ENCODE data around the gene VASP.

The VASP gene

DNA sequence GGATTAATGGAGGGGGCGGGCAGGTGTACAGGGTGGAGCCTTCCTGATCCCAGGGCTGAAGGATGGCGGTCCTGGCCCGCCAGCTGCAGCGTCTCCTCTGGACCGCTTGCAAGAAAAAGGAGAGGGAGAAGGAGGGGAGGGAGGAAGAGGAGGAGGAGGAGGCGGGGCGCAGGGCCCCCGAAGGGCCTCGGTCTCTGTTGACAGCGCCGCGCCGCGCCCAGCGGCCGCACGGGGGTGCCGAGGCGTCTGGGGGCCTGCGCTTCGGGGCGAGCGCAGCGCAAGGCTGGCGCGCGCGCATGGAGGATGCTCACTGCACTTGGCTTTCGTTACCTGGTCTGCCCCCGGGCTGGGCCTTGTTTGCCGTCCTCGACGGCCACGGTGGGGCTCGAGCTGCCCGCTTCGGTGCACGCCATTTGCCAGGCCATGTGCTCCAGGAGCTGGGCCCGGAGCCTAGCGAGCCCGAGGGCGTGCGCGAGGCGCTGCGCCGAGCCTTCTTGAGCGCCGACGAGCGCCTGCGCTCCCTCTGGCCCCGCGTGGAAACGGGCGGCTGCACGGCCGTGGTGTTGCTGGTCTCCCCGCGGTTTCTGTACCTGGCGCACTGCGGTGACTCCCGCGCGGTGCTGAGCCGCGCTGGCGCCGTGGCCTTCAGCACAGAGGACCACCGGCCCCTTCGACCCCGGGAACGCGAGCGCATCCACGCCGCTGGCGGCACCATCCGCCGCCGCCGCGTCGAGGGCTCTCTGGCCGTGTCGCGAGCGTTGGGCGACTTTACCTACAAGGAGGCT is 8.7 kb upstream of the VASP start, which contains the start of gene PPM1N:
Gene PPM1N, plus strand, starts transcription at position 33 of the 785 bp plus-strand sequence. Its CDS starts 30 bp downstream, at position 63.
- H3K27ac ChIP-seq = peak within 1 kb of the TSS in 1 of 2 donors; percentile 46
- DNase-seq (ENCODE audit: low spot score) = no peak
- TF ChIP-seq, protein P1, sequence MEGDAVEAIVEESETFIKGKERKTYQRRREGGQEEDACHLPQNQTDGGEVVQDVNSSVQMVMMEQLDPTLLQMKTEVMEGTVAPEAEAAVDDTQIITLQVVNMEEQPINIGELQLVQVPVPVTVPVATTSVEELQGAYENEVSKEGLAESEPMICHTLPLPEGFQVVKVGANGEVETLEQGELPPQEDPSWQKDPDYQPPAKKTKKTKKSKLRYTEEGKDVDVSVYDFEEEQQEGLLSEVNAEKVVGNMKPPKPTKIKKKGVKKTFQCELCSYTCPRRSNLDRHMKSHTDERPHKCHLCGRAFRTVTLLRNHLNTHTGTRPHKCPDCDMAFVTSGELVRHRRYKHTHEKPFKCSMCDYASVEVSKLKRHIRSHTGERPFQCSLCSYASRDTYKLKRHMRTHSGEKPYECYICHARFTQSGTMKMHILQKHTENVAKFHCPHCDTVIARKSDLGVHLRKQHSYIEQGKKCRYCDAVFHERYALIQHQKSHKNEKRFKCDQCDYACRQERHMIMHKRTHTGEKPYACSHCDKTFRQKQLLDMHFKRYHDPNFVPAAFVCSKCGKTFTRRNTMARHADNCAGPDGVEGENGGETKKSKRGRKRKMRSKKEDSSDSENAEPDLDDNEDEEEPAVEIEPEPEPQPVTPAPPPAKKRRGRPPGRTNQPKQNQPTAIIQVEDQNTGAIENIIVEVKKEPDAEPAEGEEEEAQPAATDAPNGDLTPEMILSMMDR (IDR thresholded peaks at IDR 0.05) = no peak
- H3K4me3 ChIP-seq = peak within 1 kb of the TSS; percentile 79

DNA sequence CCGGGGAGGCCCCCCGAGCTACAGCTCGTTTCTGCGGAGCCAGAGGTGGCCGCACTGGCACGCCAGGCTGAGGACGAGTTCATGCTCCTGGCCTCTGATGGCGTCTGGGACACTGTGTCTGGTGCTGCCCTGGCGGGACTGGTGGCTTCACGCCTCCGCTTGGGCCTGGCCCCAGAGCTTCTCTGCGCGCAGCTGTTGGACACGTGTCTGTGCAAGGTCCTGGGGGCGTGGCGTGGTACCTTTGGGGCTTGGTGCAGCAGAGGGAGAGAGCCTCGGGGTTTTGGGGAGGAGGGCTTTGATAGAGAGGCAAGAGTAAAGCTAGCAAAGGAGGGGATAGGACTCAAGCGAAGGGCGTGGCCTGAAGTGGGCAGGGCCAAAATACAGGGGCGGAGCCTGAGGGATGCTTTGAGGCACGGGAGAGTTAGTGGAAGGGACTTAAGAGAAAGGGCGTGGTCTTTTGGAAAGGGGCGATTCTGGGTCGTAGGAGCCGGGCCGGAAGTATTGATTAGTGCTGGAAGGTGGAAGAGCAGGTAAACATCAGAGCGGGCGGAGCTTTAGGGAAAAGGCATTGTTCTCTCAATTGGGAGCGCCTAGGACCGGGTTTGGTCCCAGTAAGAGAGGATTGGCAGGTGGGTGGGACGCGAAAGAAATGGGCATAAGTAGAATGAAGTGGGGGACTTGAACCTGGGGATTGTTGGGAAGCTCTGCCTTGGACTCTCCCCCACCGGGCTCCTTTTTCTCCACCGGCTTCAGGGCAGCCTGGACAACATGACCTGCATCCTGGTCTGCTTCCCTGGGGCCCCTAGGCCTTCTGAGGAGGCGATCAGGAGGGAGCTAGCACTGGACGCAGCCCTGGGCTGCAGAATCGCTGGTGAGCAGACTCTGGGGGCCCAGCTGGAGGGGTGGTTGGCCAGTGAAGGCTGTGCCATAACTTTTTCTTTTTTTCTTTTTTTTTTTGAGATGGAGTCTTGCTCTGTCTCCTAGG is 7.8 kb upstream of the VASP start:
- DNase-seq (ENCODE audit: low spot score) = no peak
- Histone ChIP-seq H3K27ac (no peak overlapping the region), H3K4me3 (peak overlapping the region; percentile 44)
- TF ChIP-seq, protein P1 (IDR thresholded peaks at IDR 0.05) = no peak

DNA sequence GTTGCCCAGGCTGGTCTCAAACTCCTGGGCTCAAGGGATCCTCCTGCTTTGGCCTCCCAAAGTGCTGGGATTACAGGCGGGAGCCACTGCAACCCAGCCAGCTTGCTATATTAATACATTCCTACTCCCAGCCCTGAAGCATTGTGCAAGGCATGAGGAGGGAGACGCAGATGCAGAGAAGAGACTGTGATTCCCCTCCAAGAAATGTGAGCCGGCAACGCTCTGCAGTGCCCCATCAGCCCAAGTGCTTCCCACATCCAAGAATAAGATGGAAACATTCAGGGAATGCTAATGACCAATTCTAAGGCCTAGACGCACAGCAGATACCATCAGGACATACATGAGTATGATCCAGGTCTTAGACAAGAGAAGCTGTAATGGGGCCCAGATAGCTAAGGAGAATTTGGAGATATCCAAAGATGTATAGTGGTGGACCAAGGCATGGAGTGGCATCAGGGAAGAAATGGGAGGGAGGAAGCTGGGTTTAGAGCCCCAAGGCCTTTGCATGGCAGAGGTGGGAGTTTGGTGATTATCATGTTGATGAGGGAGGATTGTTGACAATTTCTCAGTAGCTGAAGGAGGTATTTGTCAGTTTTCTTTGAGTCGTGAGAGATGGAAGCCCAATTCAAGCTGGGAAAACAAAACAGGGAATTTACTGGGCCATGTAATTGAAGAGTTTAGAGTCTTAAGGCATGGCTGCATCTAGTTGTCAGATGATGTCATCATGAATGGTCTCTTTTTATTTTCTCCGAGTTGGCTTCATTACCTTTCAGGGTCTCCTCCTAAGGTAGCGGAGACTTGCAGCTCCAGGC is 6.2 kb upstream of the VASP start:
- TF ChIP-seq, protein P1 (IDR thresholded peaks at IDR 0.05) = no peak
- peak overlapping the region in 1 of 2 donors; percentile 54 for H3K27ac ChIP-seq
- H3K4me3 ChIP-seq = no peak overlapping the region
- no peak for DNase-seq (ENCODE audit: low spot score)

DNA sequence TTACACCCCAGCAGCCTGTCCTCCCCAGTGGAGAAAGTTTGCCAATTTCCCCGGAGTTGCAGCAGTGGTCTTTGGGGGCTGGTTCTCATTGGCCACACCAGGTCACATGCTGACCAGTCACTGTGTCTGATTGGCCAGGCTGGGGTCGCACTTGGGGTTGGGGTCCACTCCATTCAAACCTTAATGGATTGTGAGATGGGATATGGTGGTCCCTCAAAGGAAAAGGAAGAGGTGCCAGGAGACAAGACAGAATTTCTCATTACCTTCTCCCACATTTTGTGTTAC is 5.6 kb upstream of the VASP start:
- TF ChIP-seq, protein P1 (IDR thresholded peaks at IDR 0.05) = no peak
- Histone ChIP-seq H3K4me3 (no peak overlapping the region), H3K27ac (peak overlapping the region in 1 of 2 donors; percentile 54)
- DNase-seq (ENCODE audit: low spot score) = no peak

DNA sequence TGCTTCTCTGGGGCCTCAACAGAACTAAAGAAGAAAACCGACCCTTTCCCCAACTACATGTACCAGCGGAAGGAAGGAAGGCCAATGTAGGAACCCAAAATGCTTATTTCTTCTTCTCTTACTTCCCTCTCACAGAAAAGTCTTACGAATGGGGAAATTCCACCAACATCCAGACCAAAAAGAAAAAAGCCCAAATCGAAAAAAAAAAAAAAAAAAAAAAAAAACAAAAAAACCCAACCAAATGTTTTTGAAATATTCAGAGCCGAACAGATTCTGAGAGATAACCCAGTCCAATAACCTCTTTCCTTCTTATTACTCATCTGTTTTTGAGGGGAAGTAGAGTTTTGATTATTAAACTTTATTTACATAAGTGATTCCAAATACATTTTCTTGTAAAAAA is 5.2 kb upstream of the VASP start:
- TF ChIP-seq, protein P1 (IDR thresholded peaks at IDR 0.05) = no peak
- DNase-seq (ENCODE audit: low spot score) = no peak
- peak overlapping the region in 1 of 2 donors; percentile 54 for H3K27ac ChIP-seq
- H3K4me3 ChIP-seq = no peak overlapping the region

DNA sequence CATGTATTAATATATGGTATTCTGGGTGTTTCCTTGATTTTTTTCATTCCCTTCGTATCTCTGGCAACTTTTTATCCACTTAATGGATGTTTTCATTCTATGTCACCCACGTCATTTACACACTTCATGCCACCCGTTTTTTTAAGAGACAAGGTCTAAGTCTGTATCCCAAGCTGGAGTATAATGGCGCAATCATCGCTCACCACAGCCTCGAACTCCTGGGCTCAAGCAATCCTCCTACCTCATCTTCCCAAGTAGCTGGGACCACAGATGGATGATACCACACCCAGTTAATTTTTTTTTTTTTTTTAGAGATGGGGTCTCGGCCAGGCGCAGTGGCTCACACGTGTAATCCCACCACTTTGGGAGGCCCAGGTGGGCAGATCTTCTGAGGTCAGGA is 3.4 kb upstream of the VASP start:
- TF ChIP-seq, protein P1 (IDR thresholded peaks at IDR 0.05) = no peak
- Histone ChIP-seq H3K27ac (no peak overlapping the region), H3K4me3 (no peak overlapping the region)
- DNase-seq (ENCODE audit: low spot score) = no peak

All from coronary artery (tissue), 2 donors.